Measurements from ENCODE around the gene CDKAL1.

GRCh38 chr6:21225912-21226311 lies 691.7 kb downstream of the CDKAL1 start:
- TF ChIP-seq ZNF274 (IDR thresholded peaks at IDR 0.05; ENCODE audit: low read depth, low read length) (no peak), YY1 (IDR thresholded peaks at IDR 0.05; ENCODE audit: insufficient read depth, insufficient read length) (no peak), SUZ12 (IDR thresholded peaks at IDR 0.05; ENCODE audit: extremely low read depth, insufficient read depth, insufficient read length) (no peak)
